GM13976 (cell line): Measurements from ENCODE around the gene STX18.

ENCODE experiments used
- DNase-seq: peaks from one replicate; pipeline ENCODE4 v3.0.0; 2012; ENCODE audit warnings: low spot score
- in situ Hi-C: fragments of 300-500 bp; cut with MboI; formaldehyde crosslinking; loops from one replicate; pipeline ENCODE4 v1.12.0; 2022; ENCODE audit warnings: low sequenced_read_pairs, mixed read lengths, inconsistent platforms; ENCODE audit not compliant: unreplicated experiment
- TF ChIP-seq, protein P1 (sequence below): IDR thresholded peaks from 2 replicates; pipeline ENCODE4 v1.5.1; 2012; ENCODE audit warnings: borderline replicate concordance, mild to moderate bottlenecking; ENCODE audit not compliant: insufficient read depth; ENCODE audit errors: extremely low read depth, missing control alignments, control extremely low read depth

The STX18 gene

DNA sequence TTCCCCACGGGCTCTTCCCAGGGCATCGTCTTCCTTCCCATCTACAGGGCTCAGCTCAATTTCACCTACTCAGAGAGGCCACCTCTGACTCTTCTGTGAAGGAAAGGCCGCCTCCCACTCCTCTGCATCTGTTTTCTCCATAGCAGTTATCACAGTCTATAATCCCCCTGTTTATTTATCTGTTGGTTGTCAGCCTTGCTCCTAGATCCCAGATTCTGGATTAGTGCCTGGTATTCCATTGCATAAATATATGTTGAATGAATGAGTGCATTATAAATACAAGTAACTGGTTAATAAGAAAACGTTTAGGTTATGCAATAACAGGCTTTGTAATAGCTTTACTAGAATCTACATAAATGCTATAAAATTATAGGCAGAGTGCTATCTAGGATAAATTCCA, 102.1 kb downstream of the STX18 start:
- TF ChIP-seq, protein P1, sequence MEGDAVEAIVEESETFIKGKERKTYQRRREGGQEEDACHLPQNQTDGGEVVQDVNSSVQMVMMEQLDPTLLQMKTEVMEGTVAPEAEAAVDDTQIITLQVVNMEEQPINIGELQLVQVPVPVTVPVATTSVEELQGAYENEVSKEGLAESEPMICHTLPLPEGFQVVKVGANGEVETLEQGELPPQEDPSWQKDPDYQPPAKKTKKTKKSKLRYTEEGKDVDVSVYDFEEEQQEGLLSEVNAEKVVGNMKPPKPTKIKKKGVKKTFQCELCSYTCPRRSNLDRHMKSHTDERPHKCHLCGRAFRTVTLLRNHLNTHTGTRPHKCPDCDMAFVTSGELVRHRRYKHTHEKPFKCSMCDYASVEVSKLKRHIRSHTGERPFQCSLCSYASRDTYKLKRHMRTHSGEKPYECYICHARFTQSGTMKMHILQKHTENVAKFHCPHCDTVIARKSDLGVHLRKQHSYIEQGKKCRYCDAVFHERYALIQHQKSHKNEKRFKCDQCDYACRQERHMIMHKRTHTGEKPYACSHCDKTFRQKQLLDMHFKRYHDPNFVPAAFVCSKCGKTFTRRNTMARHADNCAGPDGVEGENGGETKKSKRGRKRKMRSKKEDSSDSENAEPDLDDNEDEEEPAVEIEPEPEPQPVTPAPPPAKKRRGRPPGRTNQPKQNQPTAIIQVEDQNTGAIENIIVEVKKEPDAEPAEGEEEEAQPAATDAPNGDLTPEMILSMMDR = no peak
- no peak for DNase-seq
- in situ Hi-C loops = no loop called here

DNA sequence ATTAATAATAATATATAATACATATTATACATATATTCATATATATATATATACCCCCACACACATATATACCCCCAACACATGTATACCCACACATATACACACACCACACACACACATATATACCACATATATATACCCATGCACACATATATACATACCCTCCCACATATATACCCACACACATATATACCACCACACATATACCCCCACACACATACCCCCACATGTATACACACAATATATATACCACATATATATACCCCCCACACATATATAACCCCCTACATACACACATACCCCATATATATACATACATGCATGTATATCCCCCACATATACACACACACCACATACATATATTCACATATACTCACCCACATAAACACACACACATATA, 103.0 kb downstream of the STX18 start:
- TF ChIP-seq, protein P1 = no peak
- in situ Hi-C loops = no loop called here
- DNase-seq = no peak

DNA sequence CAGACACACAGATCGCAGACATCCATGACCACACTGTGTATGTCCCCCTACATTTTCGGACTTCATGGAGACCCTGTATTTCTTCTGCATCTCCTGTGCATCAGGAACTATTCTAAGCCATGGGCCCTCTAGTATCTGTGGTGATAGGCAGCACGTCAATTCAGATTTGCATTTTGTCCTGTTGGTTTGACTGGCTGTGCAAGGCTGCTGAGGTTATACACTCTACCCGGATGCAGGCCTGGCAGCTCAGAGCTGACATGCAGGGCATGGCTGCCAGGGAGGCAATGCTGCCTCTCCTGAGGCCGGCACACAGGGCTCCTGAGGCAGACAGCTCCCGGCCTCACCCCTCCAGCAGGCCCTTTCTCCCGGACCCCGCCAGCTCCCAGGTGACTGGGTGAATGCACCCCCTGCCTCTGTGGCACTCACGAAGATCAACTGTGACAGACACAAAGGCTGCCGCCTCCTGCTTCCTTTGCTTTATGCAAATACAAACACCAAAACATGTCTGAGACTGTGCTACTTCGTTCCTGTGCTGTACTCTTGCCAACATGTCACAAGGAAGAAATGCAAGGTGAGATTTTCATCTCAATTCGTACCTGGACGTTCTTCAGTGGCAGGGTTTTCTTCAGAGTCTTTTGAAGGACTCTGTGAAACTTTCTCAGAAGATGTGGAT, 103.9 kb downstream of the STX18 start:
- DNase-seq = no peak
- in situ Hi-C loops = no loop called here
- TF ChIP-seq, protein P1 = no peak

DNA sequence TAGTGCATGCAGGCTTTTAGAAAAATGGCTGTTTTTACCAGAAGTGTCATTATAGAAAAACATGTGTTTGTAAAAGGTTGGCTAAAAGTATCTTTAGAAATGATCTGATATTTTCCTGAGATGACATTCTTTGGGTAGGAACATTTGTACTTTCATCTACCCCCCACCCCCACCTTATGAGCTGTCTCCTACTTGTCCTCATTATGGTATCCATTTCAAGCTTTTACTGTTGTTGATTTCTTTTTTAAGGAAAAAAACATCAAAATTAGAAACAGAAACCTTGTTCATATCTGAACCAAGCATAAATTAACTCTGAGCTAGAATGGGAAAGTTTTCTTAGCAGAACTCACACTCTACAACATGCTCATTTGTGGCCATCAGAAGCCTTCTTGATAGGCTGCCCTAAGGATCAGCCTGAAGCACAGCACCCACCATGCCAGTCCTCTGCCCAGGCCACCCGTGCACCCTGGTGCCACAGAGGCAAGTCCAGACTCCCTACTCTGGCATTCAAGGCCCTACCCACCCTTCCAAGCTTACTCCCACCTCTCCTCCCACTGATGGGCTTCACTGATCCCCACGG, 105.5 kb downstream of the STX18 start:
- TF ChIP-seq, protein P1 = no peak
- in situ Hi-C loops = no loop called here
- no peak for DNase-seq

DNA sequence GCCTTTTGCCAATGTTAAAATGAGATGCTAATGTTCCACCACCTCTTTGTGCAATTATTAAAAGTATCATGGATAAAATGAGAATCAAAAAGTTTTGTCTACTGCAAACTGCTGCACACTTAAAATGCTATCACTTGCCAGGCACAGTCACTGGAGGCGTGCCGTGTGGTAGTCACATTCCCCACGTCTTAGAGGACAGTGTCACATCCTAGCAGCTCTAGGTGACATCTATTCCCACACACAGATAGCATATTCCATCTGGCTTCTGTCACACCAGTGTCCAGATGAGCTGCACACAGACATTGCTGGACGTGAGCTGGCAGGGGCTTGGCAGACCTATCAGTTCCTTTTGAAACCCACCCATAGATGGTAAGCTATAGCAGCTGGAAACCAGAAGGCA, 107.9 kb downstream of the STX18 start:
- DNase-seq = no peak
- TF ChIP-seq, protein P1 = no peak
- in situ Hi-C loops = no loop called here

DNA sequence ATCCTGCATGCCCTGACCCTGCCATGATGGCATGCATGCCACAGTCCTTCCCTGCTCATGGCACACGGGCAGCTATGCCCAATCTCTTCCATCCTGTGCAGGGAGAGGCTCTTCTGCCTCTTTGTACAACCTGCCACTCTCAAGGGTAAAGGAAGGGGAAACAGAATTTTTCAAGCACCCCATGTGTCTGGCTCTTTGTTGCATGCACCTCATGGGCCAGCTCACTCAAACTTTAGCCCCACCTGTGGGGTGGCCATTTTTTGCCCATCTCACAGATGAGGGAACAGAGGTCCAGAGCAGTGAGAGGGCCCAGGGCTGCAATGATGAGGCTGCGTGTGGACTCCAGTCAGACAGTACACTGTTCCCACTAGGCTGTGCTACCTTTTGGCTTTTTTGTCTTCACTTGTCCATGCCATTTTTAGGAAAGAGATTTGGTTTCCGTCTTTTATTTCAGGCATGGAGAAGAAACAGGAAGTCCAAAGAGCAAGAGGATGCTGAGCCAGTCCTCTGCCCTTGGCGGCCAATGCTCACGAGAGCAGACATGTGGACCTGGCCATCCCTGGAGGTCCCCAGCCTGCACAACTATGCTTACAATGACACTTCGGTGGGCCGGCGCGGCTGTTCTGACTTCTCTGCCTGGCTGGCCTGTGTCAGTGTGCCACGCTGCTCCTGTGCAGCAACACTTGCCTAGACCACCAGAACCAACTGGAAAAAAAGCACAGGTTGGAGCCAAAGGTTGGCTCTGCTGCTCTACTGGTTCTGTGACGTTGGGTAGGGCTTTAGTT, 109.3 kb downstream of the STX18 start:
- in situ Hi-C loops = no loop called here
- no peak for DNase-seq
- TF ChIP-seq, protein P1 = no peak
